ENCODE results near the gene AFF1.

AFF1 gene

DNA sequence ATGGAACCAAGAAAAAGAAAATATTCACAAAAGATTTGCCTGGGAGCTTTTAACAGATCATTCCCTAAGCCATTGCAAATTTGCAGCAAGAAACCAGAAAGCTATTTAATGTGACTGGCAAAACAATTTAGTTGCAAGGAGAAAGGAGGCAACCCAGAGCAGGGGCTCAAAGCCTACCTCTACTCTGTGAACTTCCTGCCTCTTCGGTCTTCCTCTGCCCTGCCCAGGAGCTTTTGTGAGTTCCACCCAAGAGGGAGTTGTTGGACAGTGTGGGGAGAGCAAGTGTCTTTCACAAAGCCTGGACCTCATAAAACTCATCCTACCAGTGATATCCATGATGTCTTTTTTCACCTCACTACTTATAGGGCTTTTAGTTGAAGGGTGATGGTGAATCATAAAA lies 107.4 kb downstream of the AFF1 start:
- no peak for DNase-seq

DNA sequence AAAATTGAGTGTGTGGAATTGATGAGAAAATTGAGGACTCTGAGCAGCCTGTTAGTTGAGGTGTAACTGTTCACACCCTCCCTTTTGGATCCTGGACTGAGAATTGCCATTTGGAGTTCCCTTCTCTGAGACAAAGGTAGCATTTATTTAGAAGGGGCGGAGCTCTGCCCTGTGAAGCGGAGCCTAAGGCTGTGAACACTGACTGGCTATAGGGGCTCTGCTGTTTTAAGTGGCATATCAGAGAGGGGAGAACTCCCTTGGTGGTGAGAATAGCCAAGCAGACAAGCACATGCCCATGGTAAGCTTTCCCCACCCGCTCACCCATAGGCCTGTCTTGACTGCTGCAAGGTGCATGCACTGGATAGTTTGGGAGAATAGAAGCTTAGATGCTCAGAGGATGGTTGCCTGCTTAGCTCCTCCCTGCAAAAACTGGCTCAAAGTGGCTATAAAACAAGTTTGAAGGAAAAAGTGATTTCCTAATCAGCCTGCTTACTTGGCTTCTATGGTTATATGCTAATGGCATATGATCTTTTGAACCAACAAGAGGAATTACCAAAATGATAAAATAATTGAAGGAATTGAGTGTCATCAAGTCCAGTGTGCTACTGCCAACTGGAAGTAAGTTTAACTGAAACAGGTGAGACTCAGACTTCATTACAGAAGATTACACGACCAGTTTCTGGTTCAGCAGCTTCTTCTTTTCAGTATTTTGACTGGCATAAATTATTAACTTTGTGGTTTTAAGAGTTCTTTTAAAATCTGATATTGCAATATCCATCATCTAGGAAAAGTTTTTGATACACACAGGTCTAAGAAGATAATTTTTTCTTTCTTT lies 108.4 kb downstream of the AFF1 start:
- DNase-seq: no peak

DNA sequence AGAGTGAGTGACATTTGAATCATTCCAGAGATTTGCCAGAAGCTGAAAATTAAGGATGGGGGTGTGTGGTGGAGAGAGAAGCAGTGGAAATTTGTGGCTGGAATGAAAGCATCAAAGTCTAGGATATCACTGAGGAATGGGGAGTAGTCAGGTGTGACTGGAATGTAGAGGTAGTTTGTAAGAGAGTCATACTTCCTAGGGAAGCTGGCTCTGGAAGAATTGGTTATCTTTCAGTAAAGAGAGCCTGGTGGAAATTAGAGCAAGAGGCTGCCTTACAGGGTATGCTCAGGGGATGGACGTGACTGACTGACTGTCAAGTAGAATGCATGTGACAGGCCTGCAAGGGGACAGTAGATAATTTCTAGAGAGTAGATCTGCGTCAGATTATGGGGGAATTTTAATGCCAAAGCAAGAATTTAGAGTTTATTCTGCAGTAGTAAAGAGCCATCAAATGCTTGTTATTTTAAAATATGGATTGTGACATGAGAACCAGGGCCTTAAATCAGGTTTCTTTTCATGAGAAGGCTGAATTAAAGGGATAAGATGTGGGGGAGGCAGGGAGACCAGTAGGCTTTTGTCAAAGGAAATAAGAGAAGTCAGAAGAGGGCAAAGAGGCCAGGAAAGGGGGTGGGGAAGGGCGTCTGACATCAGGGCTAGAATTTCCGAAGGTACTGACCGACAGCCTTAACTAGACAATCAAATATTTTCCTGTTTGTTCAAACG lies 109.9 kb downstream of the AFF1 start:
- no peak for DNase-seq

DNA sequence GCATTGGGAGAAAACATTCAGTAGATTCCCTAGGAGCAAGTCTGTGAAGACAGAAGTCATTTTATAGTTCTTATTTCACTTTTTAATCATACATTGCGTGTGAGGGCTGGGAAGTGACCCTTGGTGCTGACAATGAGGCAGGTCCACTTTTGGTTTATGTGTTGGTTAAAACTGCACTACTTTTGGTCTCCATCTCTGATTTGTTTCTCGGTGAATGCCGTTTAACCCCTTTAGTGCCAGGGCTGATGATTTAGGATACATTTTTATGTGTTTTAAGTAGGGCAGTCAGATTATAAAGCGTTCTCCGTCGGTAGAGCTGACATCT lies 110.4 kb downstream of the AFF1 start:
- no peak for DNase-seq

DNA sequence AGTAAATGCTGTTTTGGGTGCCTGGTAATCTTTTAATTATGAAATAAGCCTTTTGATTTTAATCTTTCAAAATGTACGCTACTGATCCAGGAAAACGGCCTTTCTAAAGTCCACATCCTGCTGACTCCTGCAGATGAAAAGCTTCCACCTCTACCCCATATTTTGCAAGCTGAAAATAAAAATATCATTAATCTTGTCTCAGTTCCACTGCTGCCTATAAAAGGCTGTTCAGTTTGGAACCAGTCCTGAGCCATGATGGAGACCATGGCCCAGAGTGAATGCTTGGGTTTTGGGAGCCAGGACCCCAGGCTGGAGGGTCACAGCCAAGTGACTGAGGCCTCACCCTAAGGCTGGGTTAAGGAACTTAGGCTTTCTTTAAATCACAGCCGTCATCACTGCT lies 110.8 kb downstream of the AFF1 start:
- DNase-seq: no peak

DNA sequence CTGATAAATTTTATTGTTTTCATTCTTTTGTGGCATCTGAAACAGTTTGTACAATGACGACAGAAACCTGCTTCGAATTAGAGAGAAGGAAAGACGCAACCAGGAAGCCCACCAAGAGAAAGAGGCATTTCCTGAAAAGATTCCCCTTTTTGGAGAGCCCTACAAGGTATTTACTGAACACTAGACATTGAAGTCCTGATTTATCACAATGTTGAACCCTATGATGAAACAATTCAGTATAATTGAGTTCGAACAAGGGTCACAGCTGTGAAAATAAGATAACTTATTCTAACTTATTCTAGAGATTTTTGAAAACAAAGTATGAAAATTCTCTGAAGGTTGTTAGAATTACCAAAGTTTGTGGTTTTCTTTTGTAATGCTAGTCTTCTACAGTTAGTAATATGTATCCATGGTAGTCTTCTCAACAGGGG lies 111.3 kb downstream of the AFF1 start:
- no peak for DNase-seq

DNA sequence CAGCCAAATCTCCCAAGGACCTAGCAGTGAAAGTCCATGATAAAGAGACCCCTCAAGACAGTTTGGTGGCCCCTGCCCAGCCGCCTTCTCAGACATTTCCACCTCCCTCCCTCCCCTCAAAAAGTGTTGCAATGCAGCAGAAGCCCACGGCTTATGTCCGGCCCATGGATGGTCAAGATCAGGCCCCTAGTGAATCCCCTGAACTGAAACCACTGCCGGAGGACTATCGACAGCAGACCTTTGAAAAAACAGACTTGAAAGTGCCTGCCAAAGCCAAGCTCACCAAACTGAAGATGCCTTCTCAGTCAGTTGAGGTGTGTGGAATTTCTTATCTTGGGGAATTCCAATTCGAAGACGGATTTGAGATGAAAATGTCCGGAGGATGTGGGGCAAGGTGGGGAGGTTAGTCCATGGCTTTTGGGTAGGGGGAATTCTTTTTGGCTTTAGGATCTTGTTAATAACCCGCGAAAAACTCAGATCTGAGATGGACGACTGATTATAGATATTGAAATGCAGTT lies 112.5 kb downstream of the AFF1 start:
- no peak for DNase-seq

DNA sequence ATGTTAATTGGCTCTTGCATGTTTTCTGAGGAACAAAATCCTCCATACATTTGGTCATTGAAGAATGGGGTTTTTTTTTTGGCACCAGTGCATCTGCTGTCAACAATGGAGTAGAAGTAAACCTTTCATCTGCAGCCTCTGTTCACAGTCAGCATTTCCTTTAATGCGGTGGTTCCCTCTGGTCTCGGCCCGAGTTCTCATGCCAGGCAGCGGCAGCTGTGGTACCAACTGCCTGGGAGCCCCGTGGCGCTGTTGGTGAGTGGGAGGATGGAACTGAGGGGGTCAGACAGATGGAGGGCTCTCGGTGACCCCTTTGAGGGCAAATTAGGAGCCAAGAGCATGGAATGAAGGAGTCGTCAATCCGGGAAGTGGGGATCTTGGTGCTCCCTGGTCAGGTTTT lies 114.7 kb downstream of the AFF1 start:
- peak in 1 of 2 experiments; percentile 46 for DNase-seq

DNA sequence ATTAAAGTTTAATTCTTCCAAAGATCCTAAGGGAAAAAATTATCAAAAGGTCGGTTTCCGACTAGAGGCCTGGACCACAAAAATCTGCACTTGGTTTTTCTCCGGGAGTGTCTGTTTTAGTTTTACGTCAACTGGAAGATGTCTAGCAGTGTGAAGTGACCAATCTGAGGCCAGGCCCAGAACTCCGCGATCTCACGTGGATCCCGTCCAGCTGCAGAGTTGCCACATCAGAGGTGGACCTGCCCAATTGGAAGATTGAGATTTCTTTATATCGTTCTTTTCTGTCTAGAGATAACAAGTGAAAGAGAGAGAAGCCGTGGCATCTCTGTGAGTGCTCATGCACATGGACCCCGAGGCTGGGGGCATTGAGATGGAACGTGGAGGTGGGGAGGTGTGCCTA lies 115.8 kb downstream of the AFF1 start:
- DNase-seq: no peak

DNA sequence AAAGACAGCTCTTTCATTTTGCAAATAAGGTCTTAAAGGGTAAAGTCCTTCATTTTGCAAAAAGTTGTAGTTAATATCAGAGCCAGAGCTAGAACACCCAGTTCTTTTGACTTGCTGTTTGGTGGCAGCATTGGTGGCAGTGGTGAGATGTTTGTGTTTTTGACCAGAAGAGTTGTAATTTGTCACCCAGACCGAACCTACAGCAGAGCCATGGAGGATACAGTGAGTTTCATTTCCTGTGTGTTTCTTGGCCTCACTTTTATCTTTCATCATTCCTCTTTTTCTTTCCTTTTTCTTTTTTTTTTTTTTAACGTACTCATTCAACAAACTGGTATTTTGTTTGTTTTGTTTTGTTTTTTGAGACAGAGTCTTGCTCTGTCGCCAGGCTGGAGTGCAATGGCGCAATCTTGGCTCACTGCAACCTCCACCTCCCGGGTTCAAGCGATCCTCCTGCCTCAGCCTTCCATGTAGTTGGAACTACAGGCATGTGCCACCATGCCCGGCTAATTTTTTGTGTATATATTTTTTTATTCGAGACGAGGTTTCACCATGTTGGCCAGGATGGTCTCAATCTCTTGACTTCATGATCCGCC lies 116.4 kb downstream of the AFF1 start:
- no peak for DNase-seq

DNA sequence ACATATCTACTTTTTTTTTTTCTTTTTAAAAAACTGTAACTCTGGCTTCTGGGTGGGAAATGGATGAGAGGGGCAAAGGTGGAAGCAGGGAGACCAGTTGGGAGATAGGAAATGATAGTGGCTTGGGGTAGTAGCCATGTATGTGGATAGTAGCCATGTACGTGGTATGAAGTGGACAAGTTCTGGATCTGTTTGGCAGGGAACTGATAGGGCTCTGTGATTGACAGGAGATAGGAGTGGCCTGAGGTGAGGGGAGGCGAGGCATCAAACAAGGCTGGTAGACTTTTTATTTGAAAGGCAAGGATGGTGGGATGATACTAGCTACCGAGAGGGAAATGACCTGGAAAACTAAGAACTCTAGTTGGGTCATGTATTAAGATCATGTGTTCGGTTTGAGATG lies 117.8 kb downstream of the AFF1 start:
- no peak for DNase-seq

DNA sequence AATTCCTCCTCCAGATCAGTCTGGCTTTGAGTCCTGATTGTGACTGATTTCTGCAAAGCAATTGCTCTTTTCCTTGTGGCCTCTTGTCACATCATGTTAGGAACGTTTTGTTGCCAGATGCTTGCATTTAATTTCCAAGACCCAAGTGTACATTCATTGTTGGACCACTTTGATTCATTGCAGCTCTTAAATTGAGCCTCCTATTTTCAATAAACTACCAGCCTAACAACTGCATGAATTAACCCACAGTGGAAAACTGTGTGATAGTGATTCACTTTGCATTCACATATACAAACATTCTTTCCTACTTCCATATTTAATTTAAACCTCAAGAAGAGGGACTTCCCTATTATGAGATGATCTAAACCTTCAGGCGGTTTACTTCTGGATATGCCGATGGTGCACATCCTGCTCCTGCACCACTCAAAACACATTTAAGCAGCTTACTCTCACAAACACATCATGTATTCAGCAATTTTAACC lies 118.4 kb downstream of the AFF1 start:
- DNase-seq: no peak

DNA sequence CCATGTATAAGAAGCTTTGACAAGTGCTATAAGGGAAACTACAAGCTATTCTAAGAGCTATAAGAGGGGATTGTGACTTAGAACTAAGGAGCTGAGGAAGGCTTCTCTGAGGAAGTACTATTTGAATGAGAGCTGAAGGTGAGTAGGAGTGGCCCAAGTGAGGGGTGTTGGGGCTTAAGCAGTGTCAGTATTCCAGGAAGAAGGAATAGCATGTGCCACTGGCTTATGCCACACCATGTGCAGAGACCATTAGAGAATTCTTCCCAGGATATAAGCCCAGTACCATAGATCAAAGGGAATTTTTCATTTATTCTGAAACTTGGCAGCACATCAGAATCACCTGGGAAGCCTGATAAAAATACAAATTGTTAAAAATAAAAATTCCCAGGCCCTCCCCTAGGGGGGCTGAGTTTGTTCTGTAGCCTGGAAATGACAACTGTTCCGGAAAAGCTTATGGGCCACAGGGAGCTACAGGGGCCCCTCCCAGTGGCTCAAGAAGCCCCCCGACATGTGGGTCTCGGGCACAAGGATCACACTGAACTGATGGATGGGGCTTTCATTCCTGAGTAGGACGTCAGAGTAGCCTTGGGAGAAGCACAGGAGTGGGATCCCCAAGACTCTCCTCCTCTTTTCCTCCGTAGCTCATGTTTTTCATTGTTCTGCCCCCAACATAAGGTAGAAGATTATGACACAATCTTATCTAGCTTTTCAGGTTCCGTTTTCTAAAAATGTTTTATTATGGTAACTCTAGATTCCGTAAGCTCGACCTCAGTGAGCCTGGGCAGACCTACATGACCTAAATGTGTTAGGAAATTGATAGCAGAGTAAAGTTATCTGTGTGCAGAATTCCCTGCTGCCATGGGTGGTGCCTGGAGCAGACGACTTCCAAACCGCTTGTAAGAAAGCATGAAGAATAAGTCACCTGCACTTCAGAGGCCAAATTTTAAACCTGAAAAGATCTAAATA lies 119.3 kb downstream of the AFF1 start:
- no peak for DNase-seq

DNA sequence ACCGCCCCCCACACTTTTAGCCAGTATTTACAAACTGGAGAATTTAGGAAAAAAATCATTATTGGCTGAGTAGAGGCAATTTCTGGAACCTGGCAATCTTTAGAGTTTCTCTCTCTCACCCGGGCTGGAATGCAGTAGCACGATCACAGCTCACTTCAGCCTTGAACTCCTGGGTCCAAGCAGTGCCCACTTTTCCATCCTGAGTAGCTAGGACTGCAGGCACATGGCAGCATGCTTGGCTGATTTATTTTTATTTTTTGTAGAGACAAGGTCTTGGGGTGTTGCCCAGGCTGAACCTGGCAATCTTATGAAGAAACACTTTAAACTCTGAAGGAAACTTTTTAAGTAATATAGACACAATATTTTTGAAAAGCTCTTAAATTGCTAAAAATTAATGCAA lies 120.1 kb downstream of the AFF1 start:
- DNase-seq: no peak

DNA sequence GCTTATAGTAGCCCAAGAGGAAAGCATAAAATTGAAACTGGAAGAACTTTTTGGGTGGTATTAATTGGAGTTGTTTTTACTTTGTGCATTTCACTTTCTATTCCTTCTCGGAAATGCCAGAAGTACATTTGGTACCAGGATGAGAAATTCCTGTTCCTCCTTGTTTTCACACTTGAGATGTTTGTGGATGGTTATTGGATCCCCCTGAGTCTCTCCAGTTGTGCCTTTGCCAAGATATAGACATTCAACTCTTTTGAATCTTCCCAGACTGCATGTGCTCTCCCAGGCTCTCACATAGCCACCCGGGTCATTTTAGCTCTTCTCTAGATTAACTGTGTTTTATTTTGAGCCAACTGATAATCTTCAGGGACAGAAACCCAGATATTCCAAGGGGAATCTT lies 120.5 kb downstream of the AFF1 start:
- DNase-seq: peak in 1 of 2 experiments; percentile 71

DNA sequence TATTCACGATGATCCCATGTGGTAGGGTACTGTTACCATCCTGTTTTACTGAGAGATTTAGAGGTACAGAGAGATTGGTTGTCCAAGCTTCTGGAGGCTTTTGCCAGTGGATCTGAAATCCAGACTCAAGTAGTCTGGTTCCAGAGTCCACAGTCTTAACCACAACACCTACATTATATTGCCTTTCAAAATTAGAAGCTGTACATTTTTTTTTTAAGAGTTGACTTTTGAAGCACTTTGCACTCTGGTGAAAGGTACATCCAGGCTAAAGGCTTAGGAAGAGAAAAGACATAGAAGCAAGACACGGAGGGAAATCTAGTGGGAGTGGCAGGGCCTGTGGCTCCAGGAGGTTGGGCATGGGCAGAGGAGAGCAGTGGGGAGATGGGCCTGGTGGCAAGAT lies 122.1 kb downstream of the AFF1 start:
- no peak for DNase-seq

DNA sequence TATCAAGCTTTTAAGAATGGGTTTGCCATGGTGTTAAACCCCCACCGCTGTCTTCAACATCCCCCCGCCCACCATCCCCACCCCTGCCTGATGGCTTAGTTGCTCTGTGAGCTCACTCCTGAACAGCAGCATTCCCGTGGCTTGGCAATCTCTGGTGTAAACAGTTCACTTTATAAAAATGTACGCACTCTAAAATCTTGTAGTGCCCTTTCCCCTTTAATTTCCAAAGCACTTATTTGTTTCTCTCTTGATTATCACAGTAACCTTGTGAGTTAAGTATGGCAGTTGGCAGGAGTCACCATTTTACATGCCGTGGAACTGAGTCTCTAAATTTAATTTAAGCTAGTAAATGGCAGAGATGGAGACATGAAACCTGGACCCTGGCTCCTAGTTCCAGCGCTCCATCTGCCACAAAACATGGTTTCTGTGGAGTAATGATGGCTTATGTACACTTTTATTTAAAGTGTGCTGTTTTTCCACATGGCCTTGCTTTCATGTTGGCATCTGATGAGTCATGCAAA lies 123.1 kb downstream of the AFF1 start:
- peak in 1 of 2 experiments; percentile 69 for DNase-seq

DNA sequence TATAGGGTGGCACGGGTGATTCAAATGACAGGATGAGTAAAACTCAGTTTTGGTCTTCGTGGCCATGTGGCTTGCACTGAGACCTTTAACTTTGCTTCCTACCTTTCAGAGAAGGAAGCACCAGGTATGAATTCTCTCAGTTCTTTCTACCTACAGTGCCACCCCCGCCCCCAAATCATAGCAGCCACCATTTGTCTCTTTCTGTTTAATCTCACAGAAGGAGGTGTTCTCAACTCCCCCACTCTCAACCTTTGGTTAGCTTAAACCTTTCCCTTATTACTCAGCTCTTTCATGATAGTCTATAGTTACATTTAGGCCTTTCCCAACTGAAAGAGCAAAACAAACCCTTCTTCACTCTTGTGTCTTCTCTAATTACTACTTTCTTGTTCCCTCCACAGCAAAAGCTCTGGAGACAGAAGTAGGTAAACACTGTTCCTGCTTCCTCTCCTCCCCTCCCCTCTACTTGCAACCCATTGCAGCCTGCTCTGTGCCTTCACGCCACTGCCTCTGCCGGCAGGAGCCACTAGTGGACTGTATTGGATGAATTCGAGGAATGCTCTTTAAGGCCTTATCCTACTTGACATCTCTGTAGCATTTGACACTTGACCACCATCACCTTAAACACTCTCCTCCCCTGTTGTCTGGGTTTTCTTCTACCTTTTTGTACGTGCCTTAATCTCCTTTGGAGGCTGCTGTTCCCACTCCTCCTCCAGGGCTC lies 123.7 kb downstream of the AFF1 start:
- no peak for DNase-seq

DNA sequence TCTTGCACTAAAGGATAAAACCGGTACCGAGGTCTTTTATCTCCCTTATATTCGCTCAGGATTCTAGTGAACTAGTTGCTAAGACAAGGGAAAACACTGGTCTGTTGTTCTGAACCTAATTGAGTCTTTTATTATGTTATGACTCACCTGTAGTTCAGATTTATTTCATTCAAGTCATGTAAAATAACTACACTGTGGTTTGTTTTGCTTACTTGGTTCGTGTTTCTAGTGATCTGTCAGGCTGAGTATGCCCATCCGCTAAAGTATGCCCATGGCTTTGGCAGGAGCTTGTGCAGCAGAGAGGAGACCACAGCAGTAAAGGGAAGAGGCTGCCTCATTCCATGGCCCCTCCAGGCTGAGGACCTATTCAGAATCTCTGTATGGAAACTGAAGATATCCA lies 126.1 kb downstream of the AFF1 start:
- DNase-seq: no peak

DNA sequence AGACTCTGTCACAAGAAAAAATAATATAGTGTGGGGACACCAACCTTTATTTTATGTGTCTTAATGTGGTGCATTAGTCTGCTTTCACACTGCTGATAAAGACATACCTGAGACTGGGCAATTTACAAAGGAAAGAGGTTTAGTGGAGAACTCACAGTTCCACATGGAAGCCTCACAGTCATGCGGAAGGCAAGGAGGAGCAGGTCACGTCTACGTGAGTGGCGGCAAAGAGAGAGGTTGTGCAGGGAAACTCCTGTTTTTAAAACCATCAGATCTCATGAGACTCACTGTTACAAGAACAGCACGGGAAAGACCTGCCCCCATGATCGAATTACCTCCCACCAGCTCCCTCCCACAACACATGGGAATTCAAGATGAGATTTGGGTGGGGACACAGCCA lies 130.2 kb downstream of the AFF1 start:
- no peak for DNase-seq

DNA sequence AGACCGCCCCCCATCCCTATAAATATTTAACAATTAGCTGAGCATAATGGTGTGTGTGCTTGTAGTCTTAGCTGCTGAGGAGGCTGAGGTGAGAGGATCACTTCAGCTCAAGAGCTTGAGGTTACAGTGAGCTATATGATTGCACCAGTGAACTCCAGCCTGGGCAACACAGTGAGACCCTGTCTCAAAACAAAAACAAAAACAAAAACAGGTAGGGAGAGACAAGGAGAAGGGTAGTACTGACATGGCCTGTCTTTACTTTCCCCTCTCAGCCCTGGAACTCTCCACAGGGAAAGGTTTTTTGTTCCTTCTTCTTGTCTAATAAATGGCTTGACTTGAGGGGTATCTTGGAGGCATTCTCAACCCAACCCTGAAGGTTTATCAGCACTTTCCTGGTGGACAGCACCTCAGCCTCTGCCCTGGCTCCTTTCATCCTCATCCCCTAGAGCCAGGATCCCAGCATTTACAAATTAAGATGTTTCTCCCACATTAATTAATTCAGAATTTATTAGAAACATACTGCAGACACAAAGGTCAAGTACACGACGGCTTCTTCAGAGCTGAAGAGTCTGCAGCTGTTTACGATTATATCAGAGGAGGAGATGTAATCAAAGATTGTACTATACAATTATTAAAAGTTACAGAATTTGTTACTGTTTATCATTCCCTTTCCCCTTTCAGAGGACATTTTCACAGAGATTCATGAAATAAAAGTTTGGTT lies 131.8 kb downstream of the AFF1 start:
- no peak for DNase-seq
